Loucy (cell line): Measurements from ENCODE around the gene TRIO.

Experiments
- EZH2phosphoT487 ChIP-seq: fragments of 200-600 bp; IDR thresholded peaks from 2 replicates; pipeline ENCODE4 v1.6.1; 2018; ENCODE audit warnings: antibody characterized with exemption, mild to moderate bottlenecking, moderate library complexity, borderline replicate concordance
- TF ChIP-seq, protein P1 (sequence below): fragments of 200-600 bp; sonication (generic); conservative IDR thresholded peaks from 2 replicates; pipeline ENCODE4 v1.5.1; 2014; ENCODE audit warnings: mild to moderate bottlenecking, antibody characterized with exemption, low read length

DNA sequence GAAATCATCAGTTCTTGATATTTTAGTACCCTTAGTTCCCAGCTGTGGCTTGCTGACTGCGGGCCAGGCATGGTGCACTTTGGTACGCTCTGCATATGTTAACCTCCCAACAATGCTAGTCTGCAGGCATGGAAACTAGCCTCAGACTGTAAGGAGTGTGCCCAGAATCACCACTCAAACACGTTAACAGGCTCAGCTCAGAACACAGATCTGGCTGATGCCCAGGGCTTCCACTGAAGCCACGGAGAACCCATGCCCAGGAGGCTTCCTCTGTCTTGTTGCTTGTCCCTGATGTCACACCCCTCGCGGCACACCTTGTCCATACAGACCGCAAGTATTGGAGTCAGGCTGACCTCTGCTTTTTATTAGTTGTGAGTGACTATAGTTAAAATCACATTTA lies 251.2 kb downstream of the TRIO start:
- TF ChIP-seq, protein P1, sequence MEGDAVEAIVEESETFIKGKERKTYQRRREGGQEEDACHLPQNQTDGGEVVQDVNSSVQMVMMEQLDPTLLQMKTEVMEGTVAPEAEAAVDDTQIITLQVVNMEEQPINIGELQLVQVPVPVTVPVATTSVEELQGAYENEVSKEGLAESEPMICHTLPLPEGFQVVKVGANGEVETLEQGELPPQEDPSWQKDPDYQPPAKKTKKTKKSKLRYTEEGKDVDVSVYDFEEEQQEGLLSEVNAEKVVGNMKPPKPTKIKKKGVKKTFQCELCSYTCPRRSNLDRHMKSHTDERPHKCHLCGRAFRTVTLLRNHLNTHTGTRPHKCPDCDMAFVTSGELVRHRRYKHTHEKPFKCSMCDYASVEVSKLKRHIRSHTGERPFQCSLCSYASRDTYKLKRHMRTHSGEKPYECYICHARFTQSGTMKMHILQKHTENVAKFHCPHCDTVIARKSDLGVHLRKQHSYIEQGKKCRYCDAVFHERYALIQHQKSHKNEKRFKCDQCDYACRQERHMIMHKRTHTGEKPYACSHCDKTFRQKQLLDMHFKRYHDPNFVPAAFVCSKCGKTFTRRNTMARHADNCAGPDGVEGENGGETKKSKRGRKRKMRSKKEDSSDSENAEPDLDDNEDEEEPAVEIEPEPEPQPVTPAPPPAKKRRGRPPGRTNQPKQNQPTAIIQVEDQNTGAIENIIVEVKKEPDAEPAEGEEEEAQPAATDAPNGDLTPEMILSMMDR, result no peak
- TF ChIP-seq EZH2phosphoT487, result no peak
